Effector CD8-positive, alpha-beta T cell (primary cell): ENCODE results near the gene NIN.

Source experiments
- DNase-seq: peaks from one replicate; lab custom pipeline; 2025; lab: John Stamatoyannopoulos, UW

NIN gene

GRCh38 chr14:50792634-50793068, 38.3 kb downstream of the NIN start:
- DNase-seq: no peak

GRCh38 chr14:50792051-50792477, 38.9 kb downstream of the NIN start:
- DNase-seq: no peak

- no peak for DNase-seq
These were observed 39.8 kb downstream of the NIN start for GRCh38 chr14:50791201-50791600.

GRCh38 chr14:50790589-50790988, 40.4 kb downstream of the NIN start:
- no peak for DNase-seq

- no peak for DNase-seq
These were observed 44.1 kb downstream of the NIN start for GRCh38 chr14:50786751-50787464.

GRCh38 chr14:50785457-50786063, 45.4 kb downstream of the NIN start:
- DNase-seq: no peak

- no peak for DNase-seq
These were observed 46.1 kb downstream of the NIN start for GRCh38 chr14:50784683-50785456.

GRCh38 chr14:50783563-50783962, 47.4 kb downstream of the NIN start:
- no peak for DNase-seq

GRCh38 chr14:50780393-50780792, 50.6 kb downstream of the NIN start:
- DNase-seq: no peak

- no peak for DNase-seq
These were observed 52.1 kb downstream of the NIN start for GRCh38 chr14:50778721-50779483.

GRCh38 chr14:50776522-50776921, 54.4 kb downstream of the NIN start:
- DNase-seq: no peak

- DNase-seq: no peak
These were observed 55.6 kb downstream of the NIN start for GRCh38 chr14:50775357-50775756.

GRCh38 chr14:50774542-50775267, 56.3 kb downstream of the NIN start:
- no peak for DNase-seq

GRCh38 chr14:50773632-50774541, 57.1 kb downstream of the NIN start:
- no peak for DNase-seq

GRCh38 chr14:50772412-50772811, 58.5 kb downstream of the NIN start:
- DNase-seq: no peak

GRCh38 chr14:50770586-50770985, 60.4 kb downstream of the NIN start:
- no peak for DNase-seq

GRCh38 chr14:50769863-50770500, 61.0 kb downstream of the NIN start:
- no peak for DNase-seq

- DNase-seq: no peak
These were observed 62.3 kb downstream of the NIN start for GRCh38 chr14:50768680-50769079.

- DNase-seq: no peak
These were observed 64.5 kb downstream of the NIN start for GRCh38 chr14:50766338-50766886.
